Sigmoid colon (tissue), 7 donors: ENCODE results near the gene CPVL. TPM values are rescaled to one million over a fixed set of nuclear protein-coding genes. Genes with fewer than 3 reads are reported as not detected.

Experiments
- DNase-seq: peaks from one replicate; pipeline ENCODE4 v3.0.0-alpha.2; 2019
- H3K27ac ChIP-seq, 4 donors: fragments of 200-600 bp; sonication (generic); one replicate each; pipeline ENCODE4 v1.5.1; 2016 to 2019; ENCODE audit warnings: mild to moderate bottlenecking in 1 of 4
- H3K27me3 ChIP-seq, 3 donors: fragments of 200-600 bp; sonication (generic); one replicate each; pipeline ENCODE4 v1.5.1; 2019; ENCODE audit warnings: mild to moderate bottlenecking in 1 of 3
- H3K36me3 ChIP-seq, 4 donors: fragments of 200-600 bp; sonication (generic); one replicate each; pipeline ENCODE4 v1.5.1; 2016 to 2019
- H3K4me1 ChIP-seq, 4 donors: fragments of 200-600 bp; sonication (generic); one replicate each; pipeline ENCODE4 v1.5.1; 2017 to 2019
- H3K4me3 ChIP-seq, 4 donors: fragments of 200-600 bp; sonication (generic); one replicate each; pipeline ENCODE4 v1.5.1; 2017 to 2019; ENCODE audit warnings: mild to moderate bottlenecking in 2 of 4, moderate library complexity in 1 of 4
- H3K9me3 ChIP-seq, 4 donors: fragments of 200-600 bp in 3 of 4; sonication (generic) in 3 of 4; one replicate each; pipeline versions ENCODE4 v1.5.1 to v1.6.1; 2013 to 2019
- EP300 ChIP-seq, 4 donors: sonication (generic); formaldehyde crosslinking; IDR thresholded peaks; one replicate each; pipeline ENCODE4 v1.6.1; 2017; ENCODE audit warnings: antibody characterized with exemption in 4 of 4
- POLR2A ChIP-seq, 2 donors: fragments of 450-650 bp; IDR thresholded peaks; one replicate each; pipeline ENCODE4 v1.6.1; 2016; ENCODE audit warnings: antibody characterized with exemption in 2 of 2, mild to moderate bottlenecking in 2 of 2, moderate library complexity in 2 of 2
- POLR2AphosphoS5 ChIP-seq, 4 donors: sonication (generic); formaldehyde crosslinking; IDR thresholded peaks; one replicate each; pipeline ENCODE4 v1.6.1; 2017; ENCODE audit warnings: antibody characterized with exemption in 4 of 4
- WGBS, 2 donors: extraction: QIAGEN DNeasy Blood & Tissue Kit; methylation state at CpG; one replicate each; pipeline ENCODE4 v1.1.7; 2013; 5-methylcytosine and 5-hydroxymethylcytosine counted together
- intact Hi-C: fragments of 100-400 bp; cut with DNase I; formaldehyde crosslinking; loops from one replicate; pipeline ENCODE4 v1.15.1; 2023
- polyA plus RNA-seq, 3 donors: library from polyadenylated mRNA; stranded (reverse); fragments of 200-250 nt; gene quantifications; one replicate each; pipeline ENCODE4 v1.2.3, GENCODE V29; 2013
- total RNA-seq, 4 donors: library from RNA; depleted of rRNA; stranded (reverse); fragments of >200 nt; gene quantifications; one replicate each; pipeline ENCODE4 v1.1.0, GENCODE V29; 2016
- TF ChIP-seq, protein P1 (sequence below), 4 experiments: fragments of 450-650 bp in 3 of 4; fragments of 200-600 bp in 1 of 4; IDR thresholded peaks; one replicate each; pipeline ENCODE4 v1.5.1; 2016 to 2019; ENCODE audit warnings: antibody characterized with exemption in 4 of 4, mild to moderate bottlenecking in 3 of 4, moderate library complexity in 2 of 4
- donor health status: healthy with polysubstance abuse.
- donor health status: Bipolar disorder and iron deficiency.
- donor health status: healthy.

Gene CPVL
- total and polyA plus RNA-seq, 7 donors, result 5.4 to 38.8 (median 20.0) TPM

DNA sequence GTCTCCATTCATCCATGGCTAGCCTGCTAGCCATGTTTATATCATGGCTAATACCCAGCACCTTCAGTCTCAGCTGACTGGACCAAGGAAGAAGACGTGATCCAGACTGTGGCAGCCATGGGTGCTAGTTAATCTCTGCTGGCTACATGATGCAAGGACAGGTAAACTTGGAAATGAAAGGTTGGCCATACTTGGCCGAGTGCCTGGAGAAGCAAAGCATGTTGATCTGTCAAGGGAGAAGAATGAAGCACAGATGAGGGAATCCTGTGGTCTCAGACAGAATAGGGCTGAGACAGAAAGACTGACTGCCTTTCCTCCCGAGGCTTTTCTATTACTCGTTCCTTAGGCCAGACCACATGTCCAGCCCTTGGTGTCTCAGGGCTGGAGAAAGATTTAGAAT lies 41.1 kb downstream of the CPVL start:
- Histone ChIP-seq H3K4me3 (no peak overlapping the region), H3K36me3 (no peaks in the 10 kb centered on the region), H3K27me3 (no peaks in the 10 kb centered on the region), H3K4me1 (peaks cover 0 to 6% (median 0%) of the 10 kb centered on the region in 4 donors), H3K27ac (no peak overlapping the region), H3K9me3 (no peaks in the 10 kb centered on the region)
- DNase-seq, result no peak
- 87 to 88% methylated on average over 4 of the region's 4 CpGs for WGBS, 2 donors
- TF ChIP-seq, protein P1, sequence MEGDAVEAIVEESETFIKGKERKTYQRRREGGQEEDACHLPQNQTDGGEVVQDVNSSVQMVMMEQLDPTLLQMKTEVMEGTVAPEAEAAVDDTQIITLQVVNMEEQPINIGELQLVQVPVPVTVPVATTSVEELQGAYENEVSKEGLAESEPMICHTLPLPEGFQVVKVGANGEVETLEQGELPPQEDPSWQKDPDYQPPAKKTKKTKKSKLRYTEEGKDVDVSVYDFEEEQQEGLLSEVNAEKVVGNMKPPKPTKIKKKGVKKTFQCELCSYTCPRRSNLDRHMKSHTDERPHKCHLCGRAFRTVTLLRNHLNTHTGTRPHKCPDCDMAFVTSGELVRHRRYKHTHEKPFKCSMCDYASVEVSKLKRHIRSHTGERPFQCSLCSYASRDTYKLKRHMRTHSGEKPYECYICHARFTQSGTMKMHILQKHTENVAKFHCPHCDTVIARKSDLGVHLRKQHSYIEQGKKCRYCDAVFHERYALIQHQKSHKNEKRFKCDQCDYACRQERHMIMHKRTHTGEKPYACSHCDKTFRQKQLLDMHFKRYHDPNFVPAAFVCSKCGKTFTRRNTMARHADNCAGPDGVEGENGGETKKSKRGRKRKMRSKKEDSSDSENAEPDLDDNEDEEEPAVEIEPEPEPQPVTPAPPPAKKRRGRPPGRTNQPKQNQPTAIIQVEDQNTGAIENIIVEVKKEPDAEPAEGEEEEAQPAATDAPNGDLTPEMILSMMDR (IDR thresholded peaks at IDR 0.05), result no peak
- TF ChIP-seq POLR2A (IDR thresholded peaks at IDR 0.05), result no peak
- no peak for TF ChIP-seq EP300 (IDR thresholded peaks at IDR 0.05)
- TF ChIP-seq POLR2AphosphoS5 (IDR thresholded peaks at IDR 0.05), result no peak
- intact Hi-C loops, result loop anchor here (5.0 to 10.0 kb wide), 2 partner anchors 150 to 302 kb away; partner anchors contain the start of gene TRIL

DNA sequence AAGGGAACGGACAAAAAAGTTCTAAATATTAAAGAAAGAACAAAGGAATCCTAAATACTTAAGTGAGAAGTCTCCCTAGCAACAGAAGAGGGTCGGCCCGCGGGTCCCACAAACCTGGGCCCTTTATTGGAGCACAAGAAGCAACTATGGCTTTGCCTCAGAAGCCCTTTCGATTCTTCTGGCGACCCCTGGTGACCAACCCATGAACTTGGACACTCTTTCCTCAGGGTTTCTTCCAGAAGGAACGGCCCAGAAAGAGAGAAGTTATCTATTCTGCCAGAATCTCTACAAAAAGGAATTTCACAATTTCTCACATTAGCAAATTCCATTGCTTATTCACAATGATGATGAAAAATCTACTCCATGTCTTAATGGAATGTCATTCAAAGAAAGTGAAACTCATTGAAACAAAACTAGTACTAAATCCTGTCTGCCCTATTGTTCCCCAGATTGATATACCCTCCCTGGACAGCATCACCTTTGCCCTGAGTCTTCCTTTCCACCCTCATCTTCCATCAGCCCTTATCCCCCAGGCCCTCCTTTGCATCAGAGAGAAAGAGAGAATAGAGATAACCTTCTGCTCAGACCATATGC lies 43.7 kb downstream of the CPVL start:
- WGBS, 2 donors, result 2 to 5% methylated on average over 7 of the region's 7 CpGs
- TF ChIP-seq EP300 (IDR thresholded peaks at IDR 0.05), result no peak
- TF ChIP-seq POLR2A (IDR thresholded peaks at IDR 0.05), result no peak
- TF ChIP-seq POLR2AphosphoS5 (IDR thresholded peaks at IDR 0.05), result no peak
- TF ChIP-seq, protein P1 (IDR thresholded peaks at IDR 0.05), result peak; percentile 26 to 55 (median 44)
- Histone ChIP-seq H3K9me3 (no peaks in the 10 kb centered on the region), H3K4me1 (peaks cover 0 to 14% (median 0%) of the 10 kb centered on the region in 4 donors), H3K27me3 (no peaks in the 10 kb centered on the region), H3K36me3 (no peaks in the 10 kb centered on the region), H3K4me3 (no peak overlapping the region), H3K27ac (no peak overlapping the region)
- intact Hi-C loops, result loop anchor here (1.0 to 10.0 kb wide), 2 partner anchors 148 to 175 kb away; partner anchors contain the start of gene TRIL
- peak; percentile 81 for DNase-seq

DNA sequence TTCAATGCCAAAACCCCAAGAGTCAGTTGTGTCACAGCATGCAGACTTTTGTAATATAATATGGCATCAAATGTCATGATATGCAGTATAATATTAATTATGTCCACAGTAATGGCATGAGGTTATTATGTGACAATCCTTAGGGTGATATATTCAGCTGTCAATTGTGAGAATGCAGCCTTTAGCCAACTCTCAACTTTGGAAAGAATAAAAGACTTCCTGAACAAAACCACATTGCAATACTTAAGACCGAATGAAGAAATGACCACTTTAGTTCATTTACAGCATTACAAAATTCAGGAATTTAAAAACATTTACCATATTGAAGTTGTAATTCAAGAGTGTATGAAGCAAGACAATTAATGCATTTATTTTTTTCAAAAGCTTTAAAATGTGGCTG lies 45.4 kb downstream of the CPVL start:
- H3K36me3 ChIP-seq, result no peaks in the 10 kb centered on the region
- H3K4me3 ChIP-seq, result no peak overlapping the region
- TF ChIP-seq, protein P1 (IDR thresholded peaks at IDR 0.05), result no peak
- no peak for TF ChIP-seq EP300 (IDR thresholded peaks at IDR 0.05)
- TF ChIP-seq POLR2A (IDR thresholded peaks at IDR 0.05), result no peak
- no peak for TF ChIP-seq POLR2AphosphoS5 (IDR thresholded peaks at IDR 0.05)
- H3K27me3 ChIP-seq, result no peaks in the 10 kb centered on the region
- H3K27ac ChIP-seq, result peak overlapping the region in 2 of 4 donors; percentile 7 to 32
- DNase-seq, result no peak
- intact Hi-C loops, result loop anchor here (10.0 kb wide), 1 partner anchor 146 kb away; the partner anchor contains the start of gene TRIL
- peaks cover 0 to 14% (median 0%) of the 10 kb centered on the region in 4 donors for H3K4me1 ChIP-seq
- no peaks in the 10 kb centered on the region for H3K9me3 ChIP-seq
- 65 to 83% methylated on average over 1 of the region's 1 CpG for WGBS, 2 donors

DNA sequence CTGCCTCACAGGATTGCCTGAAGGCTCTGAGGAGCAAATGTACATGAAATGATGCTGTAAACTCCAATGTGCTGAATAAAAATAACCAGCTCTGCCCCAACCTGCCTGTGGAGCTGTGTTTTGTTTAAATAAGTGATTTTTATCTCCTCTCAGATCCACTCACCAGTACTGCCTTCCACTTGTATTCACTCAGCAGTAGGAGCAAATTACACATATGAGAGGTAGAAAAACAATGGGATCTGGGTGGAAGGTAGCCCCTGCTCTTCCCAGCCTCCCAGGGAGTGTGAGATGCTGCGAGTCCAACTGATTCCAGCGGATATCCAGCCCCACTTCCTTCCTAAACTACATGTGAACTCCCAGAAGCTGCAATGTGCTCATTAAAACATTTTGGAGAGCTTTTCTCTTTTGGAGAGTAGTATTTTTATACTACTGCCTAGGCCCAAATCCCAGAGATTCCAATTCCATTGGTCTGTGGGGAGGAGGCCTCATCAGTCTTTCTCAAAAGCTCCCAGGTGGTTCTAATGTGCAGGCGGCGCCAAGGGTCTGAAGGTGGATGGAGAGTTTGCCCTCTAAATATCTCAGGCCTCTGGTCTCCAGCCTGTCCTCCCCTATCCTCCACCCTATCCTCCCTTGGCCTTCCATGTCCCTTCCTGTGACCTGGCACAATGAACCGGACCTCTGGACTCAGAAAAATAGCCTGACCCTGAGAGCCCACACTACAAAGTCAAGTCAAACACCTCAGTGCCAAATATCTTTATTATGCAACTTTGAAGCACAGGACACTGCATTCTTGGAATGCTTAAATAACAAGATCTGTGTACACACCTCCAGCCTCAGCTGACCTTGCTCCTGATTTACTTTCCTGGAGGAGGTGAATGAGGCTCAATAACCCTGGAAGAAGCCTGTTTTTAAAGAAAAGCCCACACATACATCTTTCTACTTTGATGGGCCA lies 46.2 kb downstream of the CPVL start:
- DNase-seq, result no peak
- TF ChIP-seq EP300 (IDR thresholded peaks at IDR 0.05) (no peak), POLR2A (IDR thresholded peaks at IDR 0.05) (no peak), POLR2AphosphoS5 (IDR thresholded peaks at IDR 0.05) (no peak)
- TF ChIP-seq, protein P1 (IDR thresholded peaks at IDR 0.05), result no peak
- no peaks in the 10 kb centered on the region for H3K27me3 ChIP-seq
- intact Hi-C loops, result loop anchor here (10.0 kb wide), 1 partner anchor 145 kb away; the partner anchor contains the start of gene TRIL
- WGBS, 2 donors, result 89 to 93% methylated on average over 5 of the region's 5 CpGs
- H3K27ac ChIP-seq, result peak overlapping the region in 3 of 4 donors; percentile 7 to 32 (median 12)
- H3K9me3 ChIP-seq, result no peaks in the 10 kb centered on the region
- no peak overlapping the region for H3K4me3 ChIP-seq
- no peaks in the 10 kb centered on the region for H3K36me3 ChIP-seq
- peaks cover 0 to 14% (median 0%) of the 10 kb centered on the region in 4 donors for H3K4me1 ChIP-seq
